ENCODE measurements around the gene PTPN6. TPM values are rescaled to one million over a fixed set of nuclear protein-coding genes. Genes with fewer than 3 reads are reported as not detected.
A peak's percentile ranks its signal among the peaks of the same experiment; 100 is the strongest.

PTPN6 gene
- total RNA-seq, 1 experiment from 2014 or later, result 2.3 TPM

- Histone ChIP-seq H3K27me3 (replicated peaks; ENCODE audit: insufficient read depth, low read depth, low read length, poor library complexity) (no peaks in the 10 kb centered on the region), H3K4me3 (ENCODE audit: low read depth, low read length, poor library complexity, severe bottlenecking) (no peak overlapping the region), H3K4me1 (ENCODE audit: insufficient read depth, low read length, poor library complexity, severe bottlenecking) (peaks cover 30% of the 10 kb centered on the region), H3K27ac (ENCODE audit: low read depth, low read length, poor library complexity, severe bottlenecking) (no peak overlapping the region), H3K9me3 (ENCODE audit: low read depth, low read length, poor library complexity, severe bottlenecking) (no peaks in the 10 kb centered on the region), H3K36me3 (ENCODE audit: insufficient read depth, low read length, poor library complexity, severe bottlenecking) (peaks cover 50% of the 10 kb centered on the region)
- ChIA-PET CTCF (no interaction called here), POLR2A (ENCODE audit: low non-redundant PET) (no interaction called here)
- TF ChIP-seq EZH2 (IDR thresholded peaks at IDR 0.05; ENCODE audit: borderline replicate concordance, low read depth, low read length, poor library complexity, severe bottlenecking), result no peak
- TF ChIP-seq CTCF (conservative IDR thresholded peaks at IDR 0.05; ENCODE audit: low read depth, low read length), result no peak
- no TSS peak for BruUV-seq (replicated peaks)
- intact Hi-C loops (cut with micrococcal nuclease; ENCODE audit: unreplicated experiment), result loop anchor here (5.0 kb wide), 1 partner anchor 170 kb away; the partner anchor contains the start of gene C1R
- DNase-seq (ENCODE audit: low spot score), result no peak
These were observed 28.9 kb upstream of the PTPN6 start for GRCh38 chr12:6921996-6922946.

GRCh38 chr12:6923003-6923732 lies 28.0 kb upstream of the PTPN6 start:
- TSS peak; percentile 78 for BruUV-seq (replicated peaks)
- intact Hi-C loops (cut with micrococcal nuclease; ENCODE audit: unreplicated experiment), result loop anchor here (5.0 kb wide), 1 partner anchor 169 kb away; the partner anchor contains the start of gene C1R
- TF ChIP-seq CTCF (conservative IDR thresholded peaks at IDR 0.05; ENCODE audit: low read depth, low read length) (no peak), EZH2 (IDR thresholded peaks at IDR 0.05; ENCODE audit: borderline replicate concordance, low read depth, low read length, poor library complexity, severe bottlenecking) (no peak)
- DNase-seq (ENCODE audit: low spot score), result no peak
- Histone ChIP-seq H3K4me1 (ENCODE audit: insufficient read depth, low read length, poor library complexity, severe bottlenecking) (peaks cover 30% of the 10 kb centered on the region), H3K27me3 (replicated peaks; ENCODE audit: insufficient read depth, low read depth, low read length, poor library complexity) (no peaks in the 10 kb centered on the region), H3K9me3 (ENCODE audit: low read depth, low read length, poor library complexity, severe bottlenecking) (no peaks in the 10 kb centered on the region), H3K4me3 (ENCODE audit: low read depth, low read length, poor library complexity, severe bottlenecking) (no peak overlapping the region), H3K36me3 (ENCODE audit: insufficient read depth, low read length, poor library complexity, severe bottlenecking) (peaks cover 41% of the 10 kb centered on the region), H3K27ac (ENCODE audit: low read depth, low read length, poor library complexity, severe bottlenecking) (no peak overlapping the region)
- ChIA-PET CTCF (no interaction called here), POLR2A (ENCODE audit: low non-redundant PET) (no interaction called here)

DNA sequence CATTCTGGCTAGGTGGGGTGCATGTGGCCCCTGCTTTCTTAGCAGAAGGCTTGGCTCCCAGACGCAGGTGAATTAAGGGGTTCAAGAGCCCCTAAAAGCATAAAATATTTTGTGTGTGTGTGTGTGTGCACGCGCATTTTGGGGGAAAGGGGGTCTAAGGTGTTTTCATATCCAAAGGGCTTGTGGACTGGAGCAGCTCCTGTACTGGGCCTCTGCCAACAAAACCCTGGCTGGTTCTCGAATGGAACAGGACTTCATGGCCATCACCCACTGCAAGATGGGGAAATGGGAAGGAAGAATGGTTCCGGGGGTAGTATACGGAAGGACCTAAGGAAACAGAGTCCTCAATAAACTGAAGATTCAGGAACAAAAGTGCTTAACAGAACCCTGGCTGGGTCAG lies 27.3 kb upstream of the PTPN6 start:
- Histone ChIP-seq H3K36me3 (ENCODE audit: insufficient read depth, low read length, poor library complexity, severe bottlenecking) (peaks cover 40% of the 10 kb centered on the region), H3K27ac (ENCODE audit: low read depth, low read length, poor library complexity, severe bottlenecking) (no peak overlapping the region), H3K9me3 (ENCODE audit: low read depth, low read length, poor library complexity, severe bottlenecking) (no peaks in the 10 kb centered on the region), H3K27me3 (replicated peaks; ENCODE audit: insufficient read depth, low read depth, low read length, poor library complexity) (no peaks in the 10 kb centered on the region), H3K4me1 (ENCODE audit: insufficient read depth, low read length, poor library complexity, severe bottlenecking) (peaks cover 30% of the 10 kb centered on the region), H3K4me3 (ENCODE audit: low read depth, low read length, poor library complexity, severe bottlenecking) (no peak overlapping the region)
- no TSS peak for BruUV-seq (replicated peaks)
- TF ChIP-seq EZH2 (IDR thresholded peaks at IDR 0.05; ENCODE audit: borderline replicate concordance, low read depth, low read length, poor library complexity, severe bottlenecking) (no peak), CTCF (conservative IDR thresholded peaks at IDR 0.05; ENCODE audit: low read depth, low read length) (no peak)
- ChIA-PET POLR2A (ENCODE audit: low non-redundant PET) (no interaction called here), CTCF (no interaction called here)
- DNase-seq (ENCODE audit: low spot score), result no peak
- intact Hi-C loops (cut with micrococcal nuclease; ENCODE audit: unreplicated experiment), result loop anchor here (2.0 to 5.0 kb wide), 2 partner anchors 15 to 168 kb away; partner anchors contain the start of gene C1R

Data from A673 (cell line).